Activated CD8-positive, alpha-beta T cell treated with anti-CD3 and anti-CD28 coated beads, Interleukin-2, amount 10 ng/mL, durations not matched to agents 7 days and 5 days (primary cell): ENCODE data around the gene DRGX. TPM values are rescaled to one million over a fixed set of nuclear protein-coding genes. Genes with fewer than 3 reads are reported as not detected.

ENCODE experiments used
- ATAC-seq: fragments of 150-1000 bp; cut with Tn5 transposase; one replicate; pipeline ENCODE4 v1.10.0; 2021; ENCODE audit warnings: moderate library complexity
- CTCF ChIA-PET: fragments of 350-600 bp; sonication (Branson Sonifier 250); formaldehyde crosslinking; loops from one replicate; lab custom pipeline; 2021; ENCODE audit warnings: antibody characterized with exemption; lab: Charles Lee
- POLR2A ChIA-PET: fragments of 350-600 bp; sonication (Branson Sonifier 250); formaldehyde crosslinking; loops from one replicate; lab custom pipeline; 2021; ENCODE audit warnings: antibody characterized with exemption; lab: Charles Lee
- DNase-seq: peaks from one replicate; pipeline ENCODE4 v3.0.0-alpha.2; 2020
- H3K27ac Mint-ChIP-seq: one replicate; pipeline ENCODE4 v1.8.0; 2021; ENCODE audit warnings: mild to moderate bottlenecking, mixed read lengths
- H3K27me3 Mint-ChIP-seq: one replicate; pipeline ENCODE4 v1.8.0; 2021; ENCODE audit warnings: low read depth, mixed read lengths
- H3K36me3 Mint-ChIP-seq: one replicate; pipeline ENCODE4 v1.8.0; 2021; ENCODE audit warnings: low read depth, mixed read lengths
- H3K4me1 Mint-ChIP-seq: one replicate; pipeline ENCODE4 v1.8.0; 2021; ENCODE audit warnings: low read depth, mixed read lengths
- H3K4me3 Mint-ChIP-seq: one replicate; pipeline ENCODE4 v1.8.0; 2021; ENCODE audit warnings: mild to moderate bottlenecking, mixed read lengths
- H3K9me3 Mint-ChIP-seq: one replicate; pipeline ENCODE4 v1.8.0; 2022; ENCODE audit warnings: mixed read lengths; ENCODE audit not compliant: insufficient read depth
- total RNA-seq, 2 experiments: library from RNA; stranded (reverse); gene quantifications; one replicate each; pipeline ENCODE4 v1.2.3, GENCODE V29; 2021

DRGX gene
- total RNA-seq, 2 experiments from 2014 or later, result not detected

- POLR2A ChIA-PET, result no interaction called here
- Mint-ChIP-seq H3K9me3 (no peaks in the 10 kb centered on the region), H3K4me1 (peaks cover 5% of the 10 kb centered on the region), H3K27me3 (peaks cover 19% of the 10 kb centered on the region), H3K36me3 (no peaks in the 10 kb centered on the region), H3K4me3 (no peak overlapping the region), H3K27ac (no peak overlapping the region)
- no peak for DNase-seq
- CTCF ChIA-PET, result no interaction called here
- no peak for ATAC-seq
Observed at GRCh38 chr10:49318028-49318427, 77.9 kb downstream of the DRGX start.

DNA sequence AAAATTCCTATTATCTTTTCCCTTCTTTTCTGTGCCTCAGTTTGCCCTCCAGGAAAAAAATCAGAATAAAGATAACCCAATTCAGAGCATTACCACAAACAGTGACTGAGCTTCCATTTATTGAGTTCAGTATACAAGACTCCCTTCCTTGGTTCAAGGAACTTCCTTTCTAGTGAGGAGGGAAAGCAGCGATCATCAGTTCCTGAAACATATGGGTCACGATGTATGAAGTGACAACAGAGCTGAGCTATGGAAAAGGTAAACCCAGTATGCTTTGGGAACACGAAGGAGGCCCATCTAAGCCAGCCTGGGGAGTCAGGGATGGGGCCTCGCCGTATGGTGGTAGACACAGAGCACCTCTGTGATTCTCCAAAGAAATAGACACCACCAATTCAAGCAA lies 81.1 kb downstream of the DRGX start:
- CTCF ChIA-PET, result no interaction called here
- POLR2A ChIA-PET, result no interaction called here
- H3K36me3 Mint-ChIP-seq, result no peaks in the 10 kb centered on the region
- peaks cover 13% of the 10 kb centered on the region for H3K27me3 Mint-ChIP-seq
- no peak overlapping the region for H3K27ac Mint-ChIP-seq
- DNase-seq, result no peak
- no peak overlapping the region for H3K4me3 Mint-ChIP-seq
- ATAC-seq, result no peak
- peaks cover 26% of the 10 kb centered on the region for H3K4me1 Mint-ChIP-seq
- no peaks in the 10 kb centered on the region for H3K9me3 Mint-ChIP-seq

Other genes with a start within 250 kb of the DRGX start
- gene TMEM273, start 207.7 kb downstream of the DRGX start, total RNA-seq, result 10 to 100 TPM; 24.4 to 25.6 TPM
- gene C10orf71, start 96.9 kb downstream of the DRGX start, total RNA-seq, result not detected
- gene ERCC6, start 143.0 kb upstream of the DRGX start, total RNA-seq, result 10 to 100 TPM; 20.5 to 20.6 TPM
- not detected for gene SLC18A3, start 214.2 kb upstream of the DRGX start, total RNA-seq
- gene CHAT, start 217.9 kb upstream of the DRGX start, total RNA-seq, result not detected